ENCODE results near the gene OR52E5.

Gene OR52E5

DNA sequence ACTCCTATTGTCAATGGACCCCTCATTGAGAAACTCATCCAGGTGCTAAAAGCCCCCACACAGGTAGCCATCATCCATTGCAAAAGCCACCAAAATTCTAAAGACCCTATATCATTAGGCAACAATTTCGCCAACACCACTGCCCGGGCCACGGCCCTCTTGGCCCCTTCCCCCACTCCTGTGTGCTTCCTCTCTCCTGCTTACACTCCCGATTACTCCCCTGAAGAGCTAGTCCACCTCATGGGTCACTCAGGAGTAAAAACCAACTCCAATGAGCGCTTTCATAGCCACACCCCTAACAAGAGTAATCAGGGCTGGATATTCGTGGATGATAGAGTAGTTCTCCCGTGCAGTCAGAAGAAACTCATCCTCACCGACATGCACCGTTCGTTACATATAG, 40.1 kb downstream of the OR52E5 start:
- Histone ChIP-seq H3K27me3 (ENCODE audit: low read depth, low read length) (no peaks in the 10 kb centered on the region), H3K9me3 (ENCODE audit: control insufficient read depth in 1 of 2, low read length in 2 of 2) (peaks cover 0 to 15% of the 10 kb centered on the region in 2 donors), H3K4me3 (ENCODE audit: low read depth in 1 of 2, low read length in 2 of 2) (no peak overlapping the region), H3K36me3 (ENCODE audit: control insufficient read depth in 1 of 2, insufficient read depth in 2 of 2, low read length in 2 of 2) (no peaks in the 10 kb centered on the region), H3K4me1 (ENCODE audit: control insufficient read depth in 1 of 2, insufficient read depth in 2 of 2, low read length in 2 of 2) (no peaks in the 10 kb centered on the region), H3K27ac (ENCODE audit: low read length) (no peak overlapping the region)

DNA sequence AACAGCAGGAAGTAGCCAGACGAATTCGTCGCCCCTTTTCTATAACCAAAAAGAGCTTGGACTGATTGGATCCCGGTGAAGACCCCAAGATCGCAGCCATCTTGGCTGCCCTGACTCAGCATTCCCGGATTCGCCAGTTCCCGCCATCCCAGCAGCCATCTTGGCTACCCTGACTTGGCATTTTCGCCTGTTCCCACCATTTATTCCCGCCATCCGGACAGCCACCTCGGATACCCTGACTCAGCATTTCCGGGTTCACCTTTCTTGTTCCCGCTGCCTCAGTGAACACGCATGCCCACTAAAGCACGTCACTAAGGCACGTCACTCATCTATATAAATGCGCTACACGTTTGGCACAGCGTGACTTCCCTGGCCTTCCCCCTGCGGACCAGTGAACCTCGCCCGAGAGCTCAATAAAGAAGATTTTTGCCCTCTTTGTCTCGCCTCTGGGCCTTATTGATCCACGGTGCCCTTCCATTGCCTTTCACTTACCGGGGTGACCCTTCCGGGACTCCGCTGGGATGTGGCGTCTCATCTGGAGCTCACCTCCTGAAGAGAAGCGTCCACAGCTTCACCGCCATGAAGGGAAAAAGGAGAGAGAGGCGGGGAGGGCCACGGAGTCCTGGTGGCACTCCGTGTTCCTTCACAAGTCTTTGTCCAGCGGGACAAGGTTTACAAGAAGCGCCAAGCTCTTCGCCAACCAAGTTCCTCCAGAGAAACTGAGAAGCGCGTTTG, 45.0 kb downstream of the OR52E5 start:
- Histone ChIP-seq H3K4me1 (ENCODE audit: control insufficient read depth in 1 of 2, insufficient read depth in 2 of 2, low read length in 2 of 2) (no peaks in the 10 kb centered on the region), H3K27me3 (ENCODE audit: low read depth, low read length) (no peaks in the 10 kb centered on the region), H3K27ac (ENCODE audit: low read length) (no peak overlapping the region), H3K36me3 (ENCODE audit: control insufficient read depth in 1 of 2, insufficient read depth in 2 of 2, low read length in 2 of 2) (no peaks in the 10 kb centered on the region), H3K4me3 (ENCODE audit: low read depth in 1 of 2, low read length in 2 of 2) (no peak overlapping the region), H3K9me3 (ENCODE audit: control insufficient read depth in 1 of 2, low read length in 2 of 2) (peaks cover 0 to 5% of the 10 kb centered on the region in 2 donors)

DNA sequence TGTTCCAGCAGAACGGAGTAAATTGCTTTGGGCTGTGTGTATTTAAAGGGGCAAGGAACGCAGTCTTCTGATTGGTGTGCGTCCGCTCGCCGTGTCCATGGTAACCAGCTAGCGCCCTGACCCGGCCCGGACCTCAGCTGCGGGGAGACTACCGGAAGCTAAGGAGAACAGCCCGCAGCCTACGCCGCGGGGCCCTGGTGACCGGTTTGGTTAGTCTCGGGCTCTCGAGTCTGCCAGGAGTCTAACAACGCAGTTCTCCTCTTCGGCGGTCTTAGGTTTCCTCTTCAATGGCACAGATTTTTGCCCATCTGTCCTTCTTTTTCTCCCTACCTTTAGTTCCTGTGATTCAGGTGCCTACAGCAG, 45.6 kb downstream of the OR52E5 start:
- H3K4me3 ChIP-seq (ENCODE audit: low read depth in 1 of 2, low read length in 2 of 2) = no peak overlapping the region
- no peaks in the 10 kb centered on the region for H3K36me3 ChIP-seq (ENCODE audit: control insufficient read depth in 1 of 2, insufficient read depth in 2 of 2, low read length in 2 of 2)

GRCh38 chr11:5940748-5941147, 47.7 kb downstream of the OR52E5 start:
- H3K27ac ChIP-seq (ENCODE audit: low read length) = no peak overlapping the region
- H3K27me3 ChIP-seq (ENCODE audit: low read depth, low read length) = no peaks in the 10 kb centered on the region
- H3K9me3 ChIP-seq (ENCODE audit: control insufficient read depth in 1 of 2, low read length in 2 of 2) = peaks cover 0 to 5% of the 10 kb centered on the region in 2 donors
- H3K36me3 ChIP-seq (ENCODE audit: control insufficient read depth in 1 of 2, insufficient read depth in 2 of 2, low read length in 2 of 2) = no peaks in the 10 kb centered on the region
- no peak overlapping the region for H3K4me3 ChIP-seq (ENCODE audit: low read depth in 1 of 2, low read length in 2 of 2)
- H3K4me1 ChIP-seq (ENCODE audit: control insufficient read depth in 1 of 2, insufficient read depth in 2 of 2, low read length in 2 of 2) = no peaks in the 10 kb centered on the region

More for the DNA sequence above, 45.6 kb downstream of the OR52E5 start:
- Histone ChIP-seq H3K9me3 (ENCODE audit: control insufficient read depth in 1 of 2, low read length in 2 of 2) (peaks cover 0 to 5% of the 10 kb centered on the region in 2 donors), H3K4me1 (ENCODE audit: control insufficient read depth in 1 of 2, insufficient read depth in 2 of 2, low read length in 2 of 2) (no peaks in the 10 kb centered on the region), H3K27me3 (ENCODE audit: low read depth, low read length) (no peaks in the 10 kb centered on the region), H3K27ac (ENCODE audit: low read length) (no peak overlapping the region)

DNA sequence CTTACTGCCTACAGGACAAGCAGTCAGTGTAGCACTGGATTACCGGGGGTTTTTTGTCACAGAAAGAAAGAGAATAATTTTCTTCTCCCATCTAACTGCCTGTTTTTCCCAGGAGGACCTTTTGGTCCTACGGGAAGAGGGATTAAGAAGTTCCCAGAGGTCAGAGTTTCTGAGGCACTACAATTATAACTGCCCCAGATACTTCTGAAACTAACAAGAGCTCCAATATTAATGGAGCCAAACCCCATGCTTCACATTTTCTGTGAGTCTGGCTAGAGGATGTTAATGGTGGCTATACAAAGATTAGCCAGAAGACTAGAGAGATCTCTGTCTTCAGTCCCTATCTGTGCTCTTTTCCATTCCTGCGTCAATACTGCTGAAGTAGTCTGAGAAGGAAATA, 48.9 kb downstream of the OR52E5 start, which contains the start of gene OR56A3:
Gene OR56A3 (plus strand): TSS at position 301 of the 400 bp plus-strand sequence. CDS start 5,096 bp downstream, outside the sequence.
- peaks cover 0 to 5% of the 10 kb centered on the region in 2 donors for H3K9me3 ChIP-seq (ENCODE audit: control insufficient read depth in 1 of 2, low read length in 2 of 2)
- H3K27me3 ChIP-seq (ENCODE audit: low read depth, low read length) = no peaks in the 10 kb centered on the region
- no peak within 1 kb of the TSS for H3K4me3 ChIP-seq (ENCODE audit: low read depth in 1 of 2, low read length in 2 of 2)
- H3K4me1 ChIP-seq (ENCODE audit: control insufficient read depth in 1 of 2, insufficient read depth in 2 of 2, low read length in 2 of 2) = no peaks in the 10 kb centered on the region
- H3K27ac ChIP-seq (ENCODE audit: low read length) = no peak within 1 kb of the TSS
- no peaks in the 10 kb centered on the region for H3K36me3 ChIP-seq (ENCODE audit: control insufficient read depth in 1 of 2, insufficient read depth in 2 of 2, low read length in 2 of 2)

All from muscle layer of duodenum (tissue), 2 donors.